HEK293 (cell line): ENCODE measurements around the gene PRELID1.

ENCODE experiments used
- CTCF ChIA-PET: fragments of 350-600 bp; formaldehyde crosslinking; extraction: SDS; loops from one replicate; lab custom pipeline; 2021; ENCODE audit warnings: antibody characterized with exemption; lab: Yijun Ruan, JAX
- POLR2A ChIA-PET: fragments of 300-600 bp; formaldehyde crosslinking; extraction: SDS; loops from one replicate; lab custom pipeline; 2020; ENCODE audit warnings: antibody characterized with exemption, inconsistent platforms; lab: Yijun Ruan, JAX
- H3K27ac ChIP-seq: fragments of 200-500 bp; sonication (Bioruptor generic); 2 replicates; pipeline ENCODE4 v1.5.1; 2014; ENCODE audit warnings: low read depth, low read length, control low read depth, inconsistent platforms; ENCODE audit errors: extremely low read depth
- H3K36me3 ChIP-seq, 2 experiments: fragments of 200-500 bp in 1 of 2; sonication (Bioruptor generic) in 1 of 2; 1 replicate in 1 of 2; 2 replicates in 1 of 2; pipeline ENCODE4 v1.5.1; 2014 to 2017; ENCODE audit warnings: inconsistent platforms in 2 of 2, low read length in 2 of 2; ENCODE audit not compliant: control insufficient read depth in 2 of 2, insufficient read depth in 1 of 2
- H3K4me1 ChIP-seq: fragments of 200-500 bp; sonication (Bioruptor generic); 2 replicates; pipeline ENCODE4 v1.5.1; 2014; ENCODE audit warnings: mild to moderate bottlenecking, low read length, inconsistent platforms; ENCODE audit not compliant: control insufficient read depth, insufficient read depth
- H3K4me3 ChIP-seq: 2 replicates; pipeline ENCODE4 v1.5.1; 2011; ENCODE audit warnings: low read depth, mild to moderate bottlenecking, control low read depth, low read length, moderate library complexity
- H3K9me3 ChIP-seq: fragments of 200-500 bp; sonication (Bioruptor generic); 2 replicates; pipeline ENCODE4 v1.5.1; 2014; ENCODE audit warnings: low read depth, low read length, inconsistent platforms; ENCODE audit not compliant: control insufficient read depth, insufficient read depth
- CTCF ChIP-seq: fragments of 450-650 bp; formaldehyde crosslinking; IDR thresholded peaks from 2 replicates; pipeline ENCODE4 v1.5.1; 2016; ENCODE audit warnings: missing biosample characterization, missing genetic modification characterization
- GLIS2 ChIP-seq: fragments of 450-650 bp; formaldehyde crosslinking; IDR thresholded peaks from 2 replicates; pipeline ENCODE4 v1.5.1; 2016; ENCODE audit warnings: missing biosample characterization, missing genetic modification characterization
- KLF10 ChIP-seq: fragments of 450-650 bp; IDR thresholded peaks from 2 replicates; pipeline ENCODE4 v1.5.1; 2018; ENCODE audit warnings: missing biosample characterization, mild to moderate bottlenecking, missing genetic modification characterization
- KLF7 ChIP-seq: fragments of 450-650 bp; formaldehyde crosslinking; IDR thresholded peaks from 2 replicates; pipeline ENCODE4 v1.5.1; 2016; ENCODE audit warnings: missing biosample characterization, missing genetic modification characterization, borderline replicate concordance
- PATZ1 ChIP-seq: fragments of 450-650 bp; formaldehyde crosslinking; IDR thresholded peaks from 2 replicates; pipeline ENCODE4 v1.5.1; 2016; ENCODE audit warnings: missing biosample characterization, missing genetic modification characterization
- SALL2 ChIP-seq: fragments of 450-650 bp; formaldehyde crosslinking; IDR thresholded peaks from 2 replicates; pipeline ENCODE4 v1.5.0; 2017; ENCODE audit warnings: missing biosample characterization, mild to moderate bottlenecking, missing genetic modification characterization, borderline replicate concordance
- YY1 ChIP-seq: fragments of 450-650 bp; formaldehyde crosslinking; IDR thresholded peaks from 2 replicates; pipeline ENCODE4 v1.5.1; 2018; ENCODE audit warnings: missing biosample characterization, missing genetic modification characterization
- ZBTB21 ChIP-seq: fragments of 450-650 bp; formaldehyde crosslinking; IDR thresholded peaks from 2 replicates; pipeline ENCODE4 v1.5.1; 2017; ENCODE audit warnings: missing biosample characterization, missing genetic modification characterization
- ZBTB26 ChIP-seq: fragments of 450-650 bp; formaldehyde crosslinking; optimal IDR thresholded peaks from 2 replicates; pipeline ENCODE3; 2016; ENCODE audit warnings: missing biosample characterization, mild to moderate bottlenecking, missing genetic modification characterization
- ZNF157 ChIP-seq: fragments of 450-650 bp; formaldehyde crosslinking; IDR thresholded peaks from 2 replicates; pipeline ENCODE4 v1.5.1; 2016; ENCODE audit warnings: missing biosample characterization, missing genetic modification characterization
- ZNF184 ChIP-seq: fragments of 450-650 bp; IDR thresholded peaks from 2 replicates; pipeline ENCODE4 v1.5.1; 2018; ENCODE audit warnings: missing biosample characterization, mild to moderate bottlenecking, missing genetic modification characterization
- ZNF335 ChIP-seq: fragments of 450-650 bp; formaldehyde crosslinking; conservative IDR thresholded peaks from 2 replicates; pipeline ENCODE4 v1.5.1; 2016; ENCODE audit warnings: missing biosample characterization, missing genetic modification characterization
- ZNF404 ChIP-seq: fragments of 450-650 bp; formaldehyde crosslinking; IDR thresholded peaks from 2 replicates; pipeline ENCODE4 v1.5.1; 2017; ENCODE audit warnings: missing biosample characterization, missing genetic modification characterization
- ZNF473 ChIP-seq: fragments of 450-650 bp; formaldehyde crosslinking; IDR thresholded peaks from 2 replicates; pipeline ENCODE4 v1.5.1; 2017; ENCODE audit warnings: missing biosample characterization, missing genetic modification characterization
- ZNF626 ChIP-seq: fragments of 450-650 bp; sonication (Bioruptor Pico); formaldehyde crosslinking; IDR thresholded peaks from 2 replicates; pipeline ENCODE4 v1.5.1; 2018; ENCODE audit warnings: missing biosample characterization, missing genetic modification characterization, inconsistent platforms
- ZNF76 ChIP-seq: fragments of 450-650 bp; formaldehyde crosslinking; IDR thresholded peaks from 2 replicates; pipeline ENCODE4; 2016; ENCODE audit warnings: low read depth, missing biosample characterization, missing genetic modification characterization, borderline replicate concordance
- ZNF830 ChIP-seq: fragments of 450-650 bp; IDR thresholded peaks from 2 replicates; pipeline ENCODE4 v1.5.0; 2018; ENCODE audit warnings: missing biosample characterization, missing genetic modification characterization, low read depth, mild to moderate bottlenecking, moderate library complexity
- ZSCAN5A ChIP-seq: fragments of 450-650 bp; formaldehyde crosslinking; IDR thresholded peaks from 2 replicates; pipeline ENCODE4 v1.5.1; 2016; ENCODE audit warnings: missing biosample characterization, missing genetic modification characterization

PRELID1 gene

GRCh38 chr5:177301503-177302165 lies 2.0 kb upstream of the PRELID1 start (continued):
- peak; percentile 50 for TF ChIP-seq PATZ1 (tag by site-specific recombination)

GRCh38 chr5:177302354-177303110 lies 1.1 kb upstream of the PRELID1 start:
- Histone ChIP-seq H3K9me3 (no peaks in the 10 kb centered on the region), H3K4me3 (peak overlapping the region; percentile 90), H3K4me1 (peaks cover 13% of the 10 kb centered on the region), H3K27ac (no peak overlapping the region; the same call in 1 of the 2 replicates), H3K36me3 (peaks cover 4 to 68% of the 10 kb centered on the region in 2 experiments; a peak in 2 of 3 replicates)
- ChIA-PET CTCF (interaction anchor here (0.7 to 2.3 kb wide), 6 partner anchors 14 to 192 kb away, joined by 3 to 16 read pairs (median 4); no protein-coding TSS in a partner anchor), POLR2A (interaction anchor here (0.6 kb wide), 1 partner anchor 148 kb away, joined by 3 read pairs; no protein-coding TSS in a partner anchor)
- TF ChIP-seq ZBTB21, result no peak
- no peak for TF ChIP-seq ZSCAN5A (tag by site-specific recombination)
- peak; percentile 45; the same call in 1 of the 2 replicates for TF ChIP-seq CTCF
- peak; percentile 41; the same call in 1 of the 2 replicates for TF ChIP-seq GLIS2 (tag by site-specific recombination)
- TF ChIP-seq ZNF626, result no peak
- TF ChIP-seq ZNF404 (tag by site-specific recombination), result no peak

- no peaks in the 10 kb centered on the region for H3K9me3 ChIP-seq
- H3K4me1 ChIP-seq, result peaks cover 9% of the 10 kb centered on the region
- ChIA-PET POLR2A (interaction anchor here (1.0 to 1.2 kb wide), 2 partner anchors 8 to 15 kb away, joined by 3 to 11 read pairs; partner anchors contain the start of gene MXD3), CTCF (interaction anchor here (0.6 kb wide), 1 partner anchor 191 kb away, joined by 3 read pairs; no protein-coding TSS in a partner anchor)
- H3K36me3 ChIP-seq, result peaks cover 4 to 67% of the 10 kb centered on the region in 2 experiments; a peak in 2 of 3 replicates
- TF ChIP-seq SALL2 (tag by site-specific recombination) (no peak), ZNF184 (no peak), ZNF157 (tag by site-specific recombination) (no peak), KLF10 (tag by site-specific recombination) (0 out of 2 replicates have a peak, but pooled peaks have one; percentile 4), YY1 (tag by site-specific recombination) (0 out of 2 replicates have a peak, but pooled peaks have one; percentile 5), ZNF830 (tag by site-specific recombination) (no peak), KLF7 (no peak), ZNF76 (peak; percentile 44; the same call in 1 of the 2 replicates), ZNF473 (tag by site-specific recombination) (no peak), ZNF335 (no peak), ZBTB26 (tag by site-specific recombination) (no peak)
- peak overlapping the region; percentile 90 for H3K4me3 ChIP-seq
- H3K27ac ChIP-seq, result peak overlapping the region; percentile 80
These were observed 359 bp downstream of the PRELID1 start for GRCh38 chr5:177303925-177304391.
